Measurements from ENCODE around the gene SNCA.

The SNCA gene

DNA sequence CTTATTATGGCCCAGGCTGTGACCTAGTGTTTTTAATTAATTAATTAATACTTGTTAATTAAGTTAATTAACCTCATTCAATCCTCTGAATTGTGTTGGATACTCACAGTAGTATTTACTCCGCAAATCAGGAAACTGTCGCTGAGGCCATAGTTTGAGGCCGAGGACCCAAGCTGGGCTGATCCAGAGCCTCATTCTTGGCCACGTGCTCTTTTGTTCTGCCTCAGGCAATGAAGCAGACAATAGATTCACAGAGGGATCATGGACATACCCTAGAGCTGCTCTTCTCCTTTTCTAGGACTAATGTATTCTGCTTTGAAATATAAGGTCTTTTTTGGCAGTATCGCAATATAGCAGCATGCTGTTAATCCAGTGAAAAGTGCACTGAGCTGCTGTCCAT, 24.0 kb upstream of the SNCA start:
- no peak for ATAC-seq
- TF ChIP-seq, protein P1, sequence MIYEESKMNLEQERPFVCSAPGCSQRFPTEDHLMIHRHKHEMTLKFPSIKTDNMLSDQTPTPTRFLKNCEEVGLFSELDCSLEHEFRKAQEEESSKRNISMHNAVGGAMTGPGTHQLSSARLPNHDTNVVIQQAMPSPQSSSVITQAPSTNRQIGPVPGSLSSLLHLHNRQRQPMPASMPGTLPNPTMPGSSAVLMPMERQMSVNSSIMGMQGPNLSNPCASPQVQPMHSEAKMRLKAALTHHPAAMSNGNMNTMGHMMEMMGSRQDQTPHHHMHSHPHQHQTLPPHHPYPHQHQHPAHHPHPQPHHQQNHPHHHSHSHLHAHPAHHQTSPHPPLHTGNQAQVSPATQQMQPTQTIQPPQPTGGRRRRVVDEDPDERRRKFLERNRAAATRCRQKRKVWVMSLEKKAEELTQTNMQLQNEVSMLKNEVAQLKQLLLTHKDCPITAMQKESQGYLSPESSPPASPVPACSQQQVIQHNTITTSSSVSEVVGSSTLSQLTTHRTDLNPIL (CRISPR knock-in tag; IDR thresholded peaks at IDR 0.05; ENCODE audit: low read depth), result no peak
- TF ChIP-seq ZFP3 (CRISPR knock-in tag; IDR thresholded peaks at IDR 0.05), result no peak
- TF ChIP-seq ARNTL (CRISPR knock-in tag; IDR thresholded peaks at IDR 0.05; ENCODE audit: borderline replicate concordance, low read depth), result no peak
- TF ChIP-seq SNAI2 (CRISPR knock-in tag; IDR thresholded peaks at IDR 0.05), result no peak
- TF ChIP-seq, protein P2, sequence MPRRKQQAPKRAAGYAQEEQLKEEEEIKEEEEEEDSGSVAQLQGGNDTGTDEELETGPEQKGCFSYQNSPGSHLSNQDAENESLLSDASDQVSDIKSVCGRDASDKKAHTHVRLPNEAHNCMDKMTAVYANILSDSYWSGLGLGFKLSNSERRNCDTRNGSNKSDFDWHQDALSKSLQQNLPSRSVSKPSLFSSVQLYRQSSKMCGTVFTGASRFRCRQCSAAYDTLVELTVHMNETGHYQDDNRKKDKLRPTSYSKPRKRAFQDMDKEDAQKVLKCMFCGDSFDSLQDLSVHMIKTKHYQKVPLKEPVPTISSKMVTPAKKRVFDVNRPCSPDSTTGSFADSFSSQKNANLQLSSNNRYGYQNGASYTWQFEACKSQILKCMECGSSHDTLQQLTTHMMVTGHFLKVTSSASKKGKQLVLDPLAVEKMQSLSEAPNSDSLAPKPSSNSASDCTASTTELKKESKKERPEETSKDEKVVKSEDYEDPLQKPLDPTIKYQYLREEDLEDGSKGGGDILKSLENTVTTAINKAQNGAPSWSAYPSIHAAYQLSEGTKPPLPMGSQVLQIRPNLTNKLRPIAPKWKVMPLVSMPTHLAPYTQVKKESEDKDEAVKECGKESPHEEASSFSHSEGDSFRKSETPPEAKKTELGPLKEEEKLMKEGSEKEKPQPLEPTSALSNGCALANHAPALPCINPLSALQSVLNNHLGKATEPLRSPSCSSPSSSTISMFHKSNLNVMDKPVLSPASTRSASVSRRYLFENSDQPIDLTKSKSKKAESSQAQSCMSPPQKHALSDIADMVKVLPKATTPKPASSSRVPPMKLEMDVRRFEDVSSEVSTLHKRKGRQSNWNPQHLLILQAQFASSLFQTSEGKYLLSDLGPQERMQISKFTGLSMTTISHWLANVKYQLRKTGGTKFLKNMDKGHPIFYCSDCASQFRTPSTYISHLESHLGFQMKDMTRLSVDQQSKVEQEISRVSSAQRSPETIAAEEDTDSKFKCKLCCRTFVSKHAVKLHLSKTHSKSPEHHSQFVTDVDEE (CRISPR knock-in tag; IDR thresholded peaks at IDR 0.05), result no peak
- TF ChIP-seq ZNF70 (CRISPR knock-in tag; IDR thresholded peaks at IDR 0.05), result no peak
- no peak for TF ChIP-seq ZC3H10 (CRISPR knock-in tag; IDR thresholded peaks at IDR 0.05)
- no peak for TF ChIP-seq CSRNP3 (CRISPR knock-in tag; IDR thresholded peaks at IDR 0.05)
- no peak for TF ChIP-seq ZNF8 (CRISPR knock-in tag; IDR thresholded peaks at IDR 0.05)

- no peak for TF ChIP-seq PPARA (CRISPR knock-in tag; IDR thresholded peaks at IDR 0.05; ENCODE audit: borderline replicate concordance)
- TF ChIP-seq, protein P2 (CRISPR knock-in tag; IDR thresholded peaks at IDR 0.05), result no peak
- TF ChIP-seq BACH2 (CRISPR knock-in tag; IDR thresholded peaks at IDR 0.05; ENCODE audit: borderline replicate concordance), result no peak
- TF ChIP-seq TCF4 (CRISPR knock-in tag; IDR thresholded peaks at IDR 0.05; ENCODE audit: borderline replicate concordance), result no peak
- TF ChIP-seq POU6F1 (CRISPR knock-in tag; IDR thresholded peaks at IDR 0.05; ENCODE audit: borderline replicate concordance, low read depth), result no peak
- no peak for TF ChIP-seq SNAI2 (CRISPR knock-in tag; IDR thresholded peaks at IDR 0.05)
- TF ChIP-seq, protein P1 (CRISPR knock-in tag; IDR thresholded peaks at IDR 0.05; ENCODE audit: low read depth), result no peak
- TF ChIP-seq TOX (CRISPR knock-in tag; IDR thresholded peaks at IDR 0.05; ENCODE audit: borderline replicate concordance), result no peak
- TF ChIP-seq GLIS3 (CRISPR knock-in tag; IDR thresholded peaks at IDR 0.05), result no peak
- TF ChIP-seq ZNF8 (CRISPR knock-in tag; IDR thresholded peaks at IDR 0.05), result no peak
- TF ChIP-seq ZC3H10 (CRISPR knock-in tag; IDR thresholded peaks at IDR 0.05), result no peak
- no peak for TF ChIP-seq ISL1 (CRISPR knock-in tag; IDR thresholded peaks at IDR 0.05)
- no peak for TF ChIP-seq PATZ1 (CRISPR knock-in tag; IDR thresholded peaks at IDR 0.05; ENCODE audit: borderline replicate concordance)
- TF ChIP-seq CSDC2 (CRISPR knock-in tag; IDR thresholded peaks at IDR 0.05), result no peak
- no peak for TF ChIP-seq ZFP3 (CRISPR knock-in tag; IDR thresholded peaks at IDR 0.05)
- no peak for TF ChIP-seq ARNTL (CRISPR knock-in tag; IDR thresholded peaks at IDR 0.05; ENCODE audit: borderline replicate concordance, low read depth)
- no peak for TF ChIP-seq ESRRG (CRISPR knock-in tag; IDR thresholded peaks at IDR 0.05)
- TF ChIP-seq RARB (CRISPR knock-in tag; IDR thresholded peaks at IDR 0.05), result no peak
- no peak for TF ChIP-seq ZFP30 (CRISPR knock-in tag; IDR thresholded peaks at IDR 0.05)
- TF ChIP-seq CSRNP3 (CRISPR knock-in tag; IDR thresholded peaks at IDR 0.05), result no peak
- no peak for ATAC-seq
These were observed 18.3 kb upstream of the SNCA start for GRCh38 chr4:89855236-89855635.

Measured in SK-N-SH treated with all-trans-retinoic acid at 6 μM for 48 hours (cell line).